NB4 (cell line): Measurements from ENCODE around the gene TLCD5.

Experiments
- CTCF ChIP-seq: IDR thresholded peaks from one replicate; pipeline ENCODE4 v1.5.1; 2012; ENCODE audit warnings: low read depth, low read length
- MAX ChIP-seq: IDR thresholded peaks from 2 replicates; pipeline ENCODE4 v1.6.1; 2011; ENCODE audit warnings: low read depth, low read length
- MYC ChIP-seq: IDR thresholded peaks from 2 replicates; pipeline ENCODE4 v1.6.1; 2011; ENCODE audit warnings: low read depth, low read length
- POLR2A ChIP-seq: IDR thresholded peaks from 2 replicates; pipeline ENCODE4 v1.6.1; 2011; ENCODE audit warnings: mild to moderate bottlenecking; ENCODE audit not compliant: insufficient read length; ENCODE audit errors: extremely low read depth

- TF ChIP-seq CTCF, result no peak
- TF ChIP-seq POLR2A, result no peak
- no peak for TF ChIP-seq MAX
- TF ChIP-seq MYC, result no peak
Observed at GRCh38 chr11:120283124-120283523, 42.0 kb upstream of the TLCD5 start.
